HG03457 (cell line): ENCODE measurements around the gene SH2D2A.
A peak's percentile ranks its signal among the peaks of the same experiment; 100 is the strongest.

ENCODE experiments used
- ATAC-seq: cut with Tn5 transposase; IDR thresholded peaks from one replicate; pipeline ENCODE4 v1.9.1; 2021; ENCODE audit warnings: moderate number of reproducible peaks; ENCODE audit not compliant: unreplicated experiment

The SH2D2A gene

GRCh38 chr1:156816561-156817328, at the start of gene SH2D2A:
Gene SH2D2A, minus strand, starts transcription at chr1:156816848. Its CDS starts 140 bp downstream, at chr1:156816708.
- peak; percentile 72 for ATAC-seq

DNA sequence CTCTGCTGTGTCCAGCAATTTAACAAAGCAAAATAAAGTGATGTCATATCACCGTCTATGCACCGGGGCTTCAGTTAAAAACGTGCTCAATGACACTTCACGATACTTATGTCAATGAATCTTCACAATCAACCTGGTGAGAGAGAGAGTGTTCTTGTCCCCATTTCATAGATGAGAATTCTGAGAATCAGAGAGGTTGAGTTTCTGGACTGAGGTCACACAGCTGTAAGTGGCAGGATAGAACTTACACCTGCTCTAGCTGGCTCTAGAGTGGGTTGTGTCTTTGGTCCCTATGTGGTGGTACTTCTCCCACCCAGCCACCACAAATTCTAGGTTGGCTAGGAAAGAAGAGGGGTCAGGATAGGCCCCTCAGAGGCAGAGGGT, 49.2 kb upstream of the SH2D2A start:
- ATAC-seq = no peak

DNA sequence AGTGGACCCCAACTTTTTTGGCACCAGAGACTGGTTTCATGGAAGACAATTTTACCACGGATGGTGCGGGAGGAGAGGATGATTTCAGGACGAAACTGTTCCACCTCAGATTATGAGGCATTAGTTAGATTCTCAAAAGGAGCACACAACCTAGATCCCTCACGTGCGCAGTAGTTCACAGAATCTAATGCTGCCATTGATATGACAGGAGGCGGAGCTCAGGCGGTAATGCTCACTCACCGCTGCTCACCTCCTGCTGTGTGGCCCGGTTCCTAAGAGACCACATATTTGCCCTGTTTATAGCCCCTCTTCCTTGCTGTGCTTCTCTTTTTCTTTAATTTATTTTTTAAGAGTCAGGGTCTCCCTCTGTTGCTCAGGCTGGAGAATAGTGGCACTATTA, 48.6 kb upstream of the SH2D2A start:
- ATAC-seq = no peak

GRCh38 chr1:156864796-156865195, 48.1 kb upstream of the SH2D2A start:
- no peak for ATAC-seq

- ATAC-seq = no peak
Observed at GRCh38 chr1:156863631-156864030, 47.0 kb upstream of the SH2D2A start.

- ATAC-seq = no peak
Observed at GRCh38 chr1:156862997-156863599, 46.5 kb upstream of the SH2D2A start.

DNA sequence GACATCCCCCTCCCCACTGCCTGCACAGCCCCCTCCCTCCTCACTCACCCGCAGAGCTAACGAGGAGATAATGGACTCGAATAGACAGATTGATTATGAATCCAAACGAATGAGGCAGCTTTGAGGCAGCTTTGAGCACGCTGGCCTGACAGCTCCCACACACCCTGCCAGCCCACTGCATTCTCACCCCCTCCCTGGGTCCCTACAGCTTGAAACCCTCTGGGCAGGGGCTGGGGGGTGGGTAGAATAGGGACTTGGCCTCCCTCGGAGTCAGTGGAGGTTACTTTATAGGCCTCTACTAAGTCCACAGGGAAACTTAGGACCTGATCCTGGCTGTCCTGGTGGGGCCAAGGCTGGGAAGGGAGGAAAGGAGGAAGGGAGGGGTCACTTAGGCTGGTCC, 45.9 kb upstream of the SH2D2A start:
- ATAC-seq = no peak

DNA sequence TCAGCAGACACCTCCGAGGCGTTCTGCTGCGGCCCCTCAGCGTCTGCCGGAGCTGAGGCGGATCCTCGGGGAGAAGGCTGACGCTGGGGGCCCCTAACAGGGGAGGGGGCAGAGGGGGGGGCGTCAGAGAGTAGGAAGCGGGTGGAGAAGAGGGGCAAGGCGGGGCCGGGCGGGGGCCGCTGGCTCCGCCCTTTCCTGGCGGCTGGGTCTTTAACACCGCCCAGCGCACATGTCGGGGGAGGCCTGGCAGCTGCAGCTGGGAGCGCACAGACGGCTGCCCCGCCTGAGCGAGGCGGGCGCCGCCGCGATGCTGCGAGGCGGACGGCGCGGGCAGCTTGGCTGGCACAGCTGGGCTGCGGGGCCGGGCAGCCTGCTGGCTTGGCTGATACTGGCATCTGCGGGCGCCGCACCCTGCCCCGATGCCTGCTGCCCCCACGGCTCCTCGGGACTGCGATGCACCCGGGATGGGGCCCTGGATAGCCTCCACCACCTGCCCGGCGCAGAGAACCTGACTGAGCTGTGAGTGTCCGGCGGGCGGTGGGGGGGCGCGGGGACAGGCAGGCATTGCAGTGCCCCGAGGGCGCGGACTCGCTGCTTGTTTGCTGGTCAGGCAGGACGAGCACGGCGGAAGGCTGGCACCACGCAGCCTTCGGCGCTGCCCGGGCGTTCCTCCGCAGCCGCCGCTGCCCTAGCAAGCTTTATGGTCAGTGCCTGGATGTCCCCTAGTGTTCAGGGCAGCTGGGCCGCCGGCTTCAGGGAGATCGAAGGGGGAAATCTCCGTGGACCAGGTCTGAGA, 44.2 kb upstream of the SH2D2A start, which contains the start of gene NTRK1:
Gene NTRK1, plus strand, starts transcription at position 238 of the 796 bp plus-strand sequence. Its CDS starts 70 bp downstream, at position 308.
- no peak for ATAC-seq

DNA sequence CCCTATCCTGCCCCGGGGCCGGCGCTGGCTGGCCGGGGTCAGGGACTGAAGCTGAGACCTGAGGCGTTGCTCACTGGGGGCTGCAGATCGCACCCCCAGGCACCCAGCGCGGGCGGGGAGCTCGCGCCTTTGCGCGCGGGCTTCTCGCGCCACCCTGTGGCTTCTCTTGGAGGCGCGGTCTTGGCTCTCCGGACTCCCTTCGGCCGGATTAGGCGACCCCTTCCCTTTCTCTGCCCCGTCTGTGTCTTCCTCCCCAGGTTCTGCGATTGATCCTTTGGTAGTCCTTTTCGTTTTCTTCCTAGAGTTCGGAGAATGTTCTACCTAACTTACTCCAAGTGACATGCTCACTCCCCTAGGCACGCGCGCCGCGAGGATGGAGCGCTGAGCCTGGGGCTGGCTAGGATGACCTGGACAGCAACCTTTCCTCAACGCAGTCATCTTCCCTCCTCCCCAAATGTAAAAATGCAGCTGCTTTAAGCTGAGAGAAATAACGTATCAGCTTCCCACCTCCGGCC, 43.5 kb upstream of the SH2D2A start:
- no peak for ATAC-seq

- ATAC-seq = no peak
Observed at GRCh38 chr1:156859523-156860112, 43.0 kb upstream of the SH2D2A start.

- ATAC-seq = no peak
Observed at GRCh38 chr1:156858959-156859522, 42.4 kb upstream of the SH2D2A start, which contains the start of gene INSRR. Gene INSRR, minus strand, starts transcription at chr1:156859117. Its CDS starts 496 bp downstream, at chr1:156858621.

DNA sequence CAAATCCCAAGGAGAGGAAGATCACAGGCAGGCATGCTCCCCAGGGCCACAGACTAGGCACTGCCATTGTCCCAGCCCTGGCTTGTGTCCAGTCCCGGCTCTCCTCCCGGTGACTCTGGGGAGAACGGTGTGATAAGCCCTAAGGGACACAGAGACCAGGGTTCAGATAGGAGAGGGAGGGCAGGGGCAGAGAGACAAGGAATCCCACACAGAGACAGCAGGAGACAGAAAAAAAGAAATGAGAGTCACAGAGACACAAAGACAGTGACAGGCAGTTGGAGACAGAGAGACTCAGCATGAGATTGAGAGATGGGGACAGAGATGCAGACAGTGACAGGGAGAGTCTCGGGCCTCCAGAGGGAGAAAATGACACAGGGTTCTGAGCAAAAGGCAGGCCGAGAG, 41.9 kb upstream of the SH2D2A start:
- no peak for ATAC-seq

DNA sequence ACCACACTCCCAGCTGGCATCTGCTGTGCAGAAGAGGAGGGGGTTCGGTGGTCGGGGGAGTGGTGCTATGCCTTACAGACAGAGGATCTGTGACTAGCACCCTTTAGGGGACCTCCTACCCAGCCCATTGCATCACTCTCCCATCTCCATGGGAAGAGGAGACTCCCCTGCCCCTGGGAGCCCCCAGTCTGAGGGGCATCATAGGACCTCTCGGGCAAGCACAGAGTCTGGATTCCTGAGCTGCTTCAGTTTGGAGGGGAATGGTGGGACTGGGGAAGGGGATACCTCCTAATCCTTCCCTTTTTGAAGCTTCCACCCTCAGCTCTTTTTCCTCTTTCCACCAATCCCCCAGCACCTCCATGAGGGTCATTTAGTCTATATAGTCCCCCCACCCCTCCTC, 40.9 kb upstream of the SH2D2A start:
- ATAC-seq = no peak

- ATAC-seq = no peak
Observed at GRCh38 chr1:156856282-156856785, 39.7 kb upstream of the SH2D2A start.

GRCh38 chr1:156854634-156855033, 38.0 kb upstream of the SH2D2A start:
- ATAC-seq = no peak

GRCh38 chr1:156853761-156854160, 37.1 kb upstream of the SH2D2A start:
- ATAC-seq = no peak

DNA sequence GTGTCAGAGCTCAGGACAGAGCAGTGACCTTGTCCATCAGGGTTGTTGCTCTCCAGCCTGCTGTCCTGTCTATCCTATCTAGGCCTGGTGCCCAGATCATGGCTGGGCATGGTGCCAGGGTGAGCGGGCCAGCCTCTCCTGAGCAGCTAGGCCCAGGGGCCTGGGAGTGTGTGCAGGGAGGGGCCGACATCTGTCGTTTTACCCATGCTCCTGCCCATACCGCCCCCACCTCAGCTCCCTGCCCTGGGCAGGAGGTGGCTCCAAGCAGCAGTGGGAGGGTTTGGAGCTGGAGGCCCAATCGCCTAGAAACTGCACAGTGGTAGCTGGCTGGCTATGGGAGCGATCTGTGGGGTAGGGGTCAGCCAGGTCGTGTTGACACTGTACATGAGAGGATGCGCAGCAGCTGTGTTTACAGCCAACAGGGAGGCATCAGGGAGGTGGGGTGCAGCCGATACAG, 35.8 kb upstream of the SH2D2A start:
- ATAC-seq = no peak

- no peak for ATAC-seq
Observed at GRCh38 chr1:156851779-156852417, 35.2 kb upstream of the SH2D2A start.

GRCh38 chr1:156849151-156849496, 32.5 kb upstream of the SH2D2A start:
- no peak for ATAC-seq
